ENCODE data around the gene UBE2V1.
"Not testable (repeated sequence)": the region's sequence is repeated elsewhere in the genome, so short reads cannot be mapped to it uniquely, and the experiment has no call there.

The UBE2V1 gene

GRCh38 chr20:50066161-50066834 is 46.7 kb downstream of the UBE2V1 start:
- no peaks in the 10 kb centered on the region for H3K4me1 ChIP-seq (ENCODE audit: low read length)
- H3K4me2 ChIP-seq (ENCODE audit: low read depth, low read length): no peak overlapping the region
- TF ChIP-seq EZH2phosphoT487 (IDR thresholded peaks at IDR 0.05; ENCODE audit: low read length) (no peak), EZH2 (optimal IDR thresholded peaks at IDR 0.05; ENCODE audit: low read depth, low read length) (no peak), CTCF (IDR thresholded peaks at IDR 0.05; ENCODE audit: low read length) (no peak)
- H3K9me2 ChIP-seq (replicated peaks; ENCODE audit: insufficient read depth, low read length): no peaks in the 10 kb centered on the region
- H3K79me2 ChIP-seq (ENCODE audit: low read length): no peaks in the 10 kb centered on the region
- DNase-seq: no peak
- no peak overlapping the region for H3K9ac ChIP-seq (ENCODE audit: low read length)
- H3F3A ChIP-seq (ENCODE audit: insufficient read depth, low read length): no peaks in the 10 kb centered on the region
- no peaks in the 10 kb centered on the region for H3K9me3 ChIP-seq (replicated peaks; ENCODE audit: insufficient read depth, low read length)
- no peak overlapping the region for H3K27ac ChIP-seq (ENCODE audit: low read length)
- no peak overlapping the region for H2AFZ ChIP-seq (ENCODE audit: low read length)
- no peak overlapping the region for H3K4me3 ChIP-seq (ENCODE audit: low read length)
- H3K36me3 ChIP-seq (replicated peaks; ENCODE audit: insufficient read depth, low read length): no peaks in the 10 kb centered on the region
- H4K20me1 ChIP-seq (ENCODE audit: insufficient read depth, low read length): no peaks in the 10 kb centered on the region
- H3K27me3 ChIP-seq (replicated peaks; ENCODE audit: insufficient read depth, low read length): no peaks in the 10 kb centered on the region

GRCh38 chr20:50065325-50065615 is 47.7 kb downstream of the UBE2V1 start:
- no peaks in the 10 kb centered on the region for H3K4me1 ChIP-seq (ENCODE audit: low read length)
- H3K9me3 ChIP-seq (replicated peaks; ENCODE audit: insufficient read depth, low read length): no peaks in the 10 kb centered on the region
- H3K9ac ChIP-seq (ENCODE audit: low read length): no peak overlapping the region
- no peaks in the 10 kb centered on the region for H3K9me2 ChIP-seq (replicated peaks; ENCODE audit: insufficient read depth, low read length)
- H3K79me2 ChIP-seq (ENCODE audit: low read length): no peaks in the 10 kb centered on the region
- no peaks in the 10 kb centered on the region for H3K36me3 ChIP-seq (replicated peaks; ENCODE audit: insufficient read depth, low read length)
- no peak overlapping the region for H2AFZ ChIP-seq (ENCODE audit: low read length)
- no peaks in the 10 kb centered on the region for H3K27me3 ChIP-seq (replicated peaks; ENCODE audit: insufficient read depth, low read length)
- DNase-seq: no peak
- H3K4me3 ChIP-seq (ENCODE audit: low read length): no peak overlapping the region
- no peaks in the 10 kb centered on the region for H4K20me1 ChIP-seq (ENCODE audit: insufficient read depth, low read length)
- no peaks in the 10 kb centered on the region for H3F3A ChIP-seq (ENCODE audit: insufficient read depth, low read length)
- TF ChIP-seq CTCF (IDR thresholded peaks at IDR 0.05; ENCODE audit: low read length) (no peak), EZH2phosphoT487 (IDR thresholded peaks at IDR 0.05; ENCODE audit: low read length) (no peak), EZH2 (optimal IDR thresholded peaks at IDR 0.05; ENCODE audit: low read depth, low read length) (no peak)
- H3K4me2 ChIP-seq (ENCODE audit: low read depth, low read length): no peak overlapping the region
- no peak overlapping the region for H3K27ac ChIP-seq (ENCODE audit: low read length)

GRCh38 chr20:50063763-50064162 is 49.2 kb downstream of the UBE2V1 start:
- H3K4me1 ChIP-seq (ENCODE audit: low read length); H3K36me3 ChIP-seq (replicated peaks; ENCODE audit: insufficient read depth, low read length); H3K9me2 ChIP-seq (replicated peaks; ENCODE audit: insufficient read depth, low read length); H2AFZ ChIP-seq (ENCODE audit: low read length); H3K79me2 ChIP-seq (ENCODE audit: low read length); H3K9me3 ChIP-seq (replicated peaks; ENCODE audit: insufficient read depth, low read length); H3K9ac ChIP-seq (ENCODE audit: low read length); DNase-seq; H3K4me3 ChIP-seq (ENCODE audit: low read length); H3K27me3 ChIP-seq (replicated peaks; ENCODE audit: insufficient read depth, low read length); H3K4me2 ChIP-seq (ENCODE audit: low read depth, low read length); H3K27ac ChIP-seq (ENCODE audit: low read length); H4K20me1 ChIP-seq (ENCODE audit: insufficient read depth, low read length); H3F3A ChIP-seq (ENCODE audit: insufficient read depth, low read length): not testable (repeated sequence)

GRCh38 chr20:50062006-50062838 is 50.7 kb downstream of the UBE2V1 start:
- no peak overlapping the region for H2AFZ ChIP-seq (ENCODE audit: low read length)
- H3K9me3 ChIP-seq (replicated peaks; ENCODE audit: insufficient read depth, low read length): no peaks in the 10 kb centered on the region
- no peaks in the 10 kb centered on the region for H3K79me2 ChIP-seq (ENCODE audit: low read length)
- H3K4me1 ChIP-seq (ENCODE audit: low read length): peaks cover 5% of the 10 kb centered on the region
- no peak overlapping the region for H3K27ac ChIP-seq (ENCODE audit: low read length)
- H3F3A ChIP-seq (ENCODE audit: insufficient read depth, low read length): peaks cover 4% of the 10 kb centered on the region
- no peaks in the 10 kb centered on the region for H3K9me2 ChIP-seq (replicated peaks; ENCODE audit: insufficient read depth, low read length)
- H4K20me1 ChIP-seq (ENCODE audit: insufficient read depth, low read length): no peaks in the 10 kb centered on the region
- no peak for DNase-seq
- H3K4me2 ChIP-seq (ENCODE audit: low read depth, low read length): no peak overlapping the region
- TF ChIP-seq EZH2 (optimal IDR thresholded peaks at IDR 0.05; ENCODE audit: low read depth, low read length) (no peak), CTCF (IDR thresholded peaks at IDR 0.05; ENCODE audit: low read length) (no peak), EZH2phosphoT487 (IDR thresholded peaks at IDR 0.05; ENCODE audit: low read length) (no peak)
- H3K36me3 ChIP-seq (replicated peaks; ENCODE audit: insufficient read depth, low read length): no peaks in the 10 kb centered on the region
- no peak overlapping the region for H3K9ac ChIP-seq (ENCODE audit: low read length)
- no peaks in the 10 kb centered on the region for H3K27me3 ChIP-seq (replicated peaks; ENCODE audit: insufficient read depth, low read length)
- no peak overlapping the region for H3K4me3 ChIP-seq (ENCODE audit: low read length)
